Ishikawa (cell line): Measurements from ENCODE around the gene RBPJL.

ENCODE experiments used
- CEBPB ChIP-seq: IDR thresholded peaks from 2 replicates; pipeline ENCODE4 v1.6.1; 2012
- CREB1 ChIP-seq: IDR thresholded peaks from 2 replicates; pipeline ENCODE4 v1.6.1; 2012; ENCODE audit warnings: low read depth
- EGR1 ChIP-seq: IDR thresholded peaks from 2 replicates; pipeline ENCODE4 v1.6.1; 2012
- EP300 ChIP-seq: IDR thresholded peaks from 2 replicates; pipeline ENCODE4 v1.6.1; 2012; ENCODE audit warnings: borderline replicate concordance
- FOXM1 ChIP-seq: IDR thresholded peaks from 2 replicates; pipeline ENCODE4 v1.6.1; 2012; ENCODE audit warnings: low read depth, borderline replicate concordance
- MAX ChIP-seq: IDR thresholded peaks from 2 replicates; pipeline ENCODE4 v1.6.1; 2012
- NFIC ChIP-seq: IDR thresholded peaks from 2 replicates; pipeline ENCODE4 v1.6.1; 2012
- RAD21 ChIP-seq: IDR thresholded peaks from 2 replicates; pipeline ENCODE4 v1.6.1; 2012; ENCODE audit warnings: low read depth
- REST ChIP-seq: IDR thresholded peaks from 2 replicates; pipeline ENCODE4 v1.6.1; 2012; ENCODE audit warnings: low read depth, mild to moderate bottlenecking
- TAF1 ChIP-seq: IDR thresholded peaks from 2 replicates; pipeline ENCODE4 v1.6.1; 2012; ENCODE audit warnings: low read depth, mild to moderate bottlenecking
- TCF12 ChIP-seq: IDR thresholded peaks from 2 replicates; pipeline ENCODE4 v1.6.1; 2012; ENCODE audit warnings: low read depth
- TEAD4 ChIP-seq: IDR thresholded peaks from 2 replicates; pipeline ENCODE4 v1.6.1; 2012
- USF1 ChIP-seq: IDR thresholded peaks from 2 replicates; pipeline ENCODE4 v1.6.1; 2012
- YY1 ChIP-seq: IDR thresholded peaks from 2 replicates; pipeline ENCODE4 v1.6.1; 2012; ENCODE audit warnings: low read depth
- ZBTB7A ChIP-seq: IDR thresholded peaks from 2 replicates; pipeline ENCODE4 v1.6.1; 2012; ENCODE audit warnings: low read depth

The RBPJL gene

DNA sequence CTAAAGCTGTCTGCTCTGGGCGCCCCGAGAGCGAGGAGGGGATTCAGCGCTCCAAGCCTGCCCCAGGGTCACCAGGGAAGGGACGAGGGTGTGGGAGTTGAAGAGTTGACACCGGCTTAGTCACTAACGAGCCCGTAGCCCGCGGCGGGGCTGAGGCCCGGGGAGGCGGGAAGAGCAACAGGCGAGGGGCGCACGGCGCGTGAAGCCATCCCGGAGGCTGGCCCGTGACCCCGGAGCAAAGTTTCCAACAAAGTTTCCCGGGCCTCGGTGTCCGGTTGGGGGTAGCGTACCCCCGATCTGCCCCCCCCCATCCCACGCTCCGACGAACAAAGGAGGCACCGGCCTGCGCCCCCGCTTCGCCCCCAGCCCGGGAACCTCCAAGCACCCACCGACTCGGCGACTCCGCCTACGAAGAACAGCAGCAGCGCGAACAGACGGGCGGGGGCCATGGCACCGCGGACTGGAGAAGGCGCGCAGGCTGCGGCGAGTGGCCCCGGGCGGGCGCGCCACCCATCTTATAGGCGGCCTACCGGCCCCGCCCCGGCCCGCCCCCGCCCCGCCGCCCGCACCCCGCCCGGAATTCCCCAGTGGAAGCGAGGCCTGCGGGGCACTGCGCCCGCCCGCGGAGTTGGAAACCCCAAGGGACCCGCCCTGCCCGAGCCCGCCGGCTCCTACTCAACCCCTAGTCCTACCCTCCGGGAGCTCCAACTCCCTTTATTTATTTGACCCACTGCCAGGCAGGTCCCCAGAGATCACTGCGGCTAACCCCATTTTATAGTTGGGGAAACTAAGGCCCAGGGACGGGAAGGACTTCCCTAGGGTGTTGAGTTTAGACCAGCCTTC is 41.5 kb downstream of the RBPJL start, which contains the start of gene SDC4:
Gene SDC4, minus strand, starts transcription at position 489 of the 843 bp plus-strand sequence. Its CDS starts 40 bp downstream, at position 449.
- no peak for TF ChIP-seq FOXM1
- no peak for TF ChIP-seq CEBPB
- peak; percentile 25; the same call in 1 of the 2 replicates for TF ChIP-seq ZBTB7A
- TF ChIP-seq TAF1 = peak; percentile 74
- no peak for TF ChIP-seq RAD21
- TF ChIP-seq YY1 = no peak
- TF ChIP-seq NFIC = no peak
- no peak; the same call in 1 of the 2 replicates for TF ChIP-seq TEAD4
- no peak for TF ChIP-seq EGR1
- no peak for TF ChIP-seq USF1
- no peak; the same call in 1 of the 2 replicates for TF ChIP-seq EP300
- TF ChIP-seq TCF12 = peak; percentile 6; the same call in 1 of the 2 replicates
- no peak for TF ChIP-seq REST
- peak; percentile 28; the same call in 1 of the 2 replicates for TF ChIP-seq MAX
- no peak for TF ChIP-seq CREB1

DNA sequence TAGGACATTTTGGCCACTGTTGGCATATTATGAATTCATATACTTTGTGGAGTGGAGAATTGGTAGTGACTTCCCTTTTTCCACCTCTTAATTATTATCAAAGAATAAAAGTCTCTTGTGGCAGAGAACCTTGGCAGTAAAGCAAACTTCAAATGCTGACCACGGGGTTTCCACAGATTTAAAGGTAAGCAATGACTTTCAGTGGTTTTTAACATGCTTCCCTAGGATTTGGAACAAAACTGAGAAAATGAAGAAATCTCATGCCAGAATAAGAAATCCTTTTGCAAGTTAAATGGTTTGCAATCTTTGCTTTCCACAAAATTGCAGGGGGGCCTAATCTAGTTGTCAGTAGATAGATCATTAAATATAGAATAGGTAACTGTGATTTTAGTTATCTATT is 43.6 kb downstream of the RBPJL start:
- TF ChIP-seq MAX = no peak
- TF ChIP-seq TAF1 = no peak
- no peak for TF ChIP-seq NFIC
- no peak for TF ChIP-seq CEBPB
- TF ChIP-seq ZBTB7A = no peak
- no peak for TF ChIP-seq CREB1
- TF ChIP-seq TCF12 = no peak
- TF ChIP-seq YY1 = no peak
- no peak for TF ChIP-seq USF1

DNA sequence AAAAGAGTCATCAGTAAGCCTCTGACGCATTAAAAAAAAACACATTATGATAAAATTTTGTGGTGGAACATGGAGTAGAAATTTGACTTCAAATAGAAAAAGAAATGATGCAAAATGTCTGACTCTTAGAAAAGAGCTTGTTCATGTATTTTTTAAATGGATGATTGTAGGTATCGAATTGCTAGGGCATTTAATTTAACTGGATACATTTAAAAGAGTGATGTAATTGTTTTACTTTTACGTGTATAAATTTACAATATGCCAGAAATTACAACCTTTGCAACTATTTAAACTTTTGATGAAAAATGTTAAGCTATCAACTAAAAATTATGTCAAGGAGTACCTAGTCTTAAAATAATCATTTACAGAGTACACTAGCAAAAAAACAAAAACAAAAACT is 46.1 kb downstream of the RBPJL start:
- TF ChIP-seq FOXM1 = no peak

- no peak for TF ChIP-seq TAF1
- no peak for TF ChIP-seq FOXM1
Measured at GRCh38 chr20:45353746-45354145, 47.1 kb downstream of the RBPJL start.

DNA sequence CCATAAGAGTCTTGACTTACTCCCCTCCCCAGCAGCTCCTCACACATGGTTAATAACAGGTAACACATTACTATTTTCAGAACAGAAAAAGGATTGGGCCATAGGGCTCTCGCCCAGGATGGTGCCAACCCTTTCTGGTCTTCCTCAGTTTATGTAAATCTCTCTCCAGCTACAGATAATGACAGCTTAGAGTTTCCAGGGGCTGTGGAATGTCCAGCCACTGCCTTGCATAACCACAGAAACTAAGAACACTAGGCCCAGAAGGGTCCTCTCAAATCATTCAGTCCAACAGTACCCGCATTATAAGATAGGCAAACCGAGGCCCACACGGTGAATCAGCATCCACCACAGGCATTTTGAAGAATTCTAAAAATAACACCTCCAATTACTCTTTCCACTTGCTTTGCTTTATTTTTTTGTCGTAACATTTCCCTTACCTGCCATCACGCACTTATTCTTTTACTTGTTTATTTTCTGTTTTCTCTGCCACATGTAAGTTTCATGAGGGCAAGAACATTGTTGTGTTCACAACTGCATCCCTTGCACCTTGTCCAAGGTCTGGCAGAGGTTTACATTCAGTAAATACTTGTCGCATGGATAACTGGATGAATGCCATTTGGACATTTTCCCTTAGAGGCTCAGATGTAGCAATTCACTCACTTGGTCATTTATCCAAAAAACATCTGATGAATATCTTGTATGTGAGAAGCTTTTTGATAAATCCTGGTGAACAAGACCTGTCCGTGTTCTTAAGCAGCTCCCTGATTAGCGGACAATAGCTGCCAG is 48.0 kb downstream of the RBPJL start:
- no peak for TF ChIP-seq NFIC
- no peak for TF ChIP-seq YY1
- TF ChIP-seq TEAD4 = no peak
- no peak for TF ChIP-seq FOXM1
- TF ChIP-seq EP300 = no peak
- TF ChIP-seq TAF1 = no peak
- TF ChIP-seq TCF12 = no peak
- TF ChIP-seq EGR1 = no peak
- no peak for TF ChIP-seq CREB1
- TF ChIP-seq CEBPB = no peak
- TF ChIP-seq ZBTB7A = no peak

DNA sequence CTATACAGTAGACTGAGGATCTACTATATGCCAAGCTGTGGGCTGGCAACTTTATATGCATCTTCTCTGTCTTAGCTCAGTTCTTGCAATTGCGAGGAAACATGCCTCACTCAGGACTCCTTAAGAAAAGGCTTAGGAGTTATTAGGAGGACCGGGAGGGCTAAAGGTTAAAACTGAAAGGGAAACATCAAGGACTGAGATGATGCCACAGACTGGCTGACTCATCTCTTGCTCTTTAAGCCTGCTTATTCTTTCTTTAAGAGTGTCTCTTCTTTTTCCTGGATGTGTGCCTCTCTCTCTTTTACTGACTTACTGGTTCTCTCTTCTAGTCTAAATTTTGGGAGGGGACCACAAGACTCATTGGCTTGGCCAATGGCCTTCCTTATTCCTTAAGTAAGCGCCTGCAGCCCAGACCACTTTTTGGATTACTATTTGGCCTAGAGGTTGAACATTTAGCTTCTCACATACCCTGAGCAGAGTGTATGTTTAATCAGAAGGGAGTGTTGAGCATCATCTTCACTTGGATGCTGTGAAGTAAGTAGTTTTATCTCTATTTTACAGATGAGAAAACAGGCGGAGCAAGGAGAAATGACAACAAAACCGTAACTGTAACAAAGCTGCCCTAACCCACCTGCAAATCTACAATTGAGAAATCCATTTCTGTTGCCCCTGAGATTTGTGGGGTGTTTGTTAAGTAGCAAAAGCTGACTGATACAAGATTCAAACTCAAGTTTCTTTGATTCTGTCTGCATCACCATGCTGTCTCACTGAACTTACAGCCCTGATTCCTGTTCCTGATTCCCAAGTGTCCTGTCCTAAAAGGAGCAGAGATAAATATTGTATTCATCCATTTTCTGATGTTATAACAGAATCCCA is 48.8 kb downstream of the RBPJL start:
- TF ChIP-seq RAD21 (no peak), MAX (no peak), YY1 (no peak), CEBPB (no peak), TAF1 (no peak), FOXM1 (no peak), EP300 (no peak), REST (no peak), ZBTB7A (no peak), TEAD4 (no peak)
